Lower lobe of right lung (tissue), 2 donors: ENCODE results near the gene POC1A. TPM values are rescaled to one million over a fixed set of nuclear protein-coding genes. Genes with fewer than 3 reads are reported as not detected.
A peak's percentile ranks its signal among the peaks of the same experiment; 100 is the strongest.
"Not testable (repeated sequence)": the region's sequence is repeated elsewhere in the genome, so short reads cannot be mapped to it uniquely, and the experiment has no call there.

Experiments
- ATAC-seq, 2 donors: fragments of 200-7000 bp; cut with Tn5 transposase; one replicate each; pipeline ENCODE4 v1.9.1; 2020 to 2022; ENCODE audit warnings: mild to moderate bottlenecking in 2 of 2, moderate library complexity in 2 of 2
- DNase-seq: peaks from one replicate; pipeline ENCODE4 v3.0.0-alpha.2; 2020
- H3K27ac ChIP-seq: fragments of 200-600 bp; one replicate; pipeline ENCODE4 v1.8.0; 2022
- H3K27me3 ChIP-seq: fragments of 200-600 bp; one replicate; pipeline ENCODE4 v1.8.0; 2022; ENCODE audit warnings: low read depth
- H3K36me3 ChIP-seq: fragments of 200-600 bp; one replicate; pipeline ENCODE4 v1.8.0; 2022; ENCODE audit warnings: mild to moderate bottlenecking
- H3K4me1 ChIP-seq: fragments of 200-600 bp; one replicate; pipeline ENCODE4 v1.8.0; 2022
- H3K4me3 ChIP-seq: fragments of 200-600 bp; one replicate; pipeline ENCODE4 v1.8.0; 2022; ENCODE audit warnings: mild to moderate bottlenecking
- H3K9me3 ChIP-seq: fragments of 200-600 bp; one replicate; pipeline ENCODE4 v1.8.0; 2022
- intact Hi-C: fragments of 100-400 bp; cut with DNase I; formaldehyde crosslinking; loops from one replicate; pipeline ENCODE4 v1.11.0; 2022
- total RNA-seq: library from RNA; stranded (reverse); fragmentation: NEBNext Ultra II Directional; extraction: Animal tissue kit (Norgen Biotek cat#: 25700); gene quantifications from one replicate; pipeline ENCODE4 v1.2.1, GENCODE V29; 2021
- TF ChIP-seq, protein P1 (sequence below): fragments of 200-600 bp; IDR thresholded peaks from one replicate; pipeline ENCODE4 v1.8.0; 2022; ENCODE audit warnings: antibody characterized with exemption, mild to moderate bottlenecking
- donor health status: DM: no; HTN: yes; CAD: no; lungs with severe emphysema.

The POC1A gene
- total RNA-seq, 1 donor from 2014 or later, result 2.7 TPM

DNA sequence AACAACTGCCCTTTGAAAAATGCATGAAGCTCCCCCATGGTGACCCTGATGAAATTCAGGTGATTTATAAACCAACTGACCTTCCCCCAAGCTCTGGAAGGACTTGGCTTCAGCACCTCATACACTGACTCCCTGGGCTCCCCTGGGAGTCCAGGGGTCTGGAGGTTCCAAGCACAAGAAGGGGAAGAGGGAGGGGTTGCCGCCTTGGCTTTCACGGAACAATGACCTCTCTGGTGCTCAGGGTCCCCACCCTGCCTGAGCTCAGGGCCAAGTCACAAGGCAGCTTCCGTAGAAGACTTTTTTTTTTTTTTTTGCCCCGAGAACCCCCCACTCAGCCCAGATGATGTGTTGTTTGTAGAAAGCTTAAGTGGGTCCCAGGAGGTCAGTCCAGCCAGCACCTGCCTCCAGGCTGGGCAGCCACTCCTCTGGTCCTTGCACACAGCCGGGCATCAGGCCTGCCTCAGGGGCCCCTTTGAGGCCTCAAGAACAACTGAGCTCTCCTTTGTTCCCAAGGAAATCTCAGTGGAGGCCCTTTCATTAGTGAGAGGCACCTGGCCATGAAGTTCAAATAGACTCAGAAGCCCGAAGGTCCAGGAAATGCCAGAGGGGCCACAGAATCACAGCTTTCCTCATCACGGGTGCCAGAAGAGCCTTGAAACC lies 29.7 kb upstream of the POC1A start:
- intact Hi-C loops, result no loop called here
- H3K9me3 ChIP-seq, result no peaks in the 10 kb centered on the region
- H3K27ac ChIP-seq, result no peak overlapping the region
- no peak overlapping the region for H3K4me3 ChIP-seq
- no peak for ATAC-seq
- no peaks in the 10 kb centered on the region for H3K4me1 ChIP-seq
- H3K36me3 ChIP-seq, result no peaks in the 10 kb centered on the region
- H3K27me3 ChIP-seq, result no peaks in the 10 kb centered on the region
- TF ChIP-seq, protein P1, sequence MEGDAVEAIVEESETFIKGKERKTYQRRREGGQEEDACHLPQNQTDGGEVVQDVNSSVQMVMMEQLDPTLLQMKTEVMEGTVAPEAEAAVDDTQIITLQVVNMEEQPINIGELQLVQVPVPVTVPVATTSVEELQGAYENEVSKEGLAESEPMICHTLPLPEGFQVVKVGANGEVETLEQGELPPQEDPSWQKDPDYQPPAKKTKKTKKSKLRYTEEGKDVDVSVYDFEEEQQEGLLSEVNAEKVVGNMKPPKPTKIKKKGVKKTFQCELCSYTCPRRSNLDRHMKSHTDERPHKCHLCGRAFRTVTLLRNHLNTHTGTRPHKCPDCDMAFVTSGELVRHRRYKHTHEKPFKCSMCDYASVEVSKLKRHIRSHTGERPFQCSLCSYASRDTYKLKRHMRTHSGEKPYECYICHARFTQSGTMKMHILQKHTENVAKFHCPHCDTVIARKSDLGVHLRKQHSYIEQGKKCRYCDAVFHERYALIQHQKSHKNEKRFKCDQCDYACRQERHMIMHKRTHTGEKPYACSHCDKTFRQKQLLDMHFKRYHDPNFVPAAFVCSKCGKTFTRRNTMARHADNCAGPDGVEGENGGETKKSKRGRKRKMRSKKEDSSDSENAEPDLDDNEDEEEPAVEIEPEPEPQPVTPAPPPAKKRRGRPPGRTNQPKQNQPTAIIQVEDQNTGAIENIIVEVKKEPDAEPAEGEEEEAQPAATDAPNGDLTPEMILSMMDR, result no peak
- DNase-seq, result no peak

DNA sequence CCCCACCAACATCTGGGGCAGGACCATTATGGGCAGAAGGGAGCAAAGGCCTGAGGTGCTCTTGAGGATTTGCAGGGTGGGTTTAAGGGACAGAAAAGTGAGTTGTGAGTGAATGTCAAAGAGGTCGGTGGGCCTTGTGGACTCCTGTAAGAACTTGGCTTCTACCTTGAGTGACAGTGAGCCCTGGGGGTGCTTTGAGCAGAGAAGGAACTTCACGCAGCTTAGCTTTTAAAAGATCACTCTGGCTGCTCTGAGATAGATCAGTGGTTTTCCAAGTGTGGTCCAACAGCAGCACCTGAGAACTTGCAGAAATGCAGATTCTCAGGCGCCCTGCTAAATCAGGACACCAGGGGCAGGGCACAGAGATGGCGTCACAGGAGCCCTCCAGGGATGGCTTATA lies 28.5 kb upstream of the POC1A start:
- Histone ChIP-seq H3K36me3 (no peaks in the 10 kb centered on the region), H3K4me1 (peaks cover 2% of the 10 kb centered on the region), H3K27me3 (no peaks in the 10 kb centered on the region), H3K27ac (no peak overlapping the region), H3K4me3 (no peak overlapping the region), H3K9me3 (no peaks in the 10 kb centered on the region)
- intact Hi-C loops, result no loop called here
- DNase-seq (no peak), ATAC-seq (no peak)
- TF ChIP-seq, protein P1, result no peak

DNA sequence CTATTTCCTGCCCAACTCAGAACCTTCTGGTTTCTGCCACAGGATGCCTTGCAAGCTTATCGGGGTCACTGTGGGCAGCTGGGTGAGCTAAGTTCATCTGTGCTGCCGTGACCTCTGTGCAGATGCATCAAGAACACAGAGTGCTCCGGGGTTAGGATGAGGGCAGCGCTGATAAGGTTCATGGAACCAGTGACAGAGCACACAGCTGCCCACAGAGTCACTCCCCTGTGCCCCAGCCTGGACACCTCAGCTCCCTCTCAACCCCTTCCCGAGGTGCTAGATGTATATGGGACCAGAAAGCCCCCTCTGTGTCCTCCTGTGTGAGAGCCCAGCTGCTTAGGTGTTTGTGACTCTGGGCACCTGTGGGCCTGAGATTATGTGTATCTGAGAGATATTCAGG lies 28.0 kb upstream of the POC1A start:
- Histone ChIP-seq H3K27me3 (no peaks in the 10 kb centered on the region), H3K4me3 (no peak overlapping the region), H3K36me3 (no peaks in the 10 kb centered on the region), H3K9me3 (no peaks in the 10 kb centered on the region), H3K27ac (no peak overlapping the region), H3K4me1 (peaks cover 7% of the 10 kb centered on the region)
- intact Hi-C loops, result no loop called here
- DNase-seq (no peak), ATAC-seq (peak; percentile 32 to 41)
- TF ChIP-seq, protein P1, result no peak

DNA sequence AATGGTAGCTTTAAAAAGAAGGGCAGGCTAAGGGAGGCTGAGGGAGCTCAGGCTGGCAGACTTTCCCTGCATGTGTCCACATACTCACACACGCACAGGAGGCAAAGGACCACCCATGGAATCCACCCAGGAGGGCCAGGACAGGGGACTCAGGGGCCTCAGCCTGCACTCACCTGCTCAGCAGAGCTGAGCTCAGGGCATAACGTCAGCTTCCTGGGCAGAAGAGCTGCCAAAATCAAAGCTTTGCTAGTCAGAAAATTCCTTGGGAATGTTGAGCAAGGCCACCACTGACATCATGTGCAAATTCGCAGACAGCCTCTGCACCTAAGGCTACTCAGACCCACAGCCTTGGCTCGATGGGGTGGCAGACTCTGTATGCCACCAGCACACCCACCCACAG lies 27.3 kb upstream of the POC1A start:
- Histone ChIP-seq H3K27me3 (no peaks in the 10 kb centered on the region), H3K4me1 (peaks cover 12% of the 10 kb centered on the region), H3K36me3 (no peaks in the 10 kb centered on the region), H3K9me3 (no peaks in the 10 kb centered on the region), H3K4me3 (no peak overlapping the region), H3K27ac (no peak overlapping the region)
- DNase-seq (no peak), ATAC-seq (peak in 1 of 2 donors; percentile 21)
- TF ChIP-seq, protein P1, result no peak
- intact Hi-C loops, result no loop called here

DNA sequence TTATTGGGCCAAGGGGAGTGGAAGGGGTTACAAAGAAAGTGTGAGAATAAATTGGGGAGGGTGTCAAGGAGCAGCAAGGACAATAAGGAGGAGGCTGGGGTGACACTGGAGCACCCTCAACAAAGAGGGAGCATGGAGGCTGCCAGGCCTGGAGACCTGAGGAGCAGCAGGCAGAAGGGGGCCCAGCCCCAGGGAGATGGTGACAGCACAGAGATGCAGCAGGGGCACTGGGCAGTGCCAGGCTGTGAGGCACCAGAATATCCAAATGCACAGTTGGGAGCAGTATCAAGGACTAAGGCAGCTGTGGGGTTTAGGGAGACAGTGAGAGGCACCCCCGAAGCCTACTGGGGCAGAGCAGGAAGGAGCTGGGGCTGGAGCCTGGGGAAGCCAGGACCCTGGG lies 24.3 kb upstream of the POC1A start:
- Histone ChIP-seq H3K4me3 (no peak overlapping the region), H3K9me3 (no peaks in the 10 kb centered on the region), H3K27ac (no peak overlapping the region), H3K4me1 (peaks cover 12% of the 10 kb centered on the region), H3K27me3 (no peaks in the 10 kb centered on the region), H3K36me3 (no peaks in the 10 kb centered on the region)
- TF ChIP-seq, protein P1, result no peak
- intact Hi-C loops, result no loop called here
- DNase-seq (no peak), ATAC-seq (no peak)

DNA sequence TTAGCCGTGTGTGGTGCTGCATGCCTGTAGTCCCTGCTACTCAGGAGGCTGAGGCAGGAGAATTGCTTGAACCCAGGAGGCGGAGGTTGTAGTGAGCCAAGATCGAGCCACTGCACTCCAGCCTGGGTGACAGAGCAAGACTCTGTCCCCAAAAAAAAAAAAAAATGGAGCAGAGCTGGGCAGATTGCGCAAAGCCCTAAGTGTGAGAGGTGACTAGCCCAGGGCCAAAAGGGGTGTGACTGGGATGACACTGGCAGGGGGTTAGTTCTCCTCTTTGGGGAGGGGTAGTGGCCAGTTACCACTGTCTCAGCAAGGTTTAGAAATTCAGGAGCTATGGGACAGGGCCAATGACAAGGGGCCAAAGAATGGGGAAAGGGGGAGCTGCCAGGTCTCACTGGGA lies 23.9 kb upstream of the POC1A start:
- ATAC-seq, DNase-seq, H3K36me3 ChIP-seq, H3K27me3 ChIP-seq, H3K4me3 ChIP-seq, H3K9me3 ChIP-seq, intact Hi-C loops: not testable (repeated sequence)
- Histone ChIP-seq H3K4me1 (peaks cover 12% of the 10 kb centered on the region), H3K27ac (peak overlapping the region; percentile 27)
